Immature natural killer cell (primary cell): ENCODE results near the gene FA2H. TPM values are rescaled to one million over a fixed set of nuclear protein-coding genes. Genes with fewer than 3 reads are reported as not detected.

Experiments used
- DNase-seq, 3 donors: peaks; one replicate each; pipeline ENCODE4 v3.0.0; 2022; ENCODE audit warnings: mixed read lengths in 1 of 3
- H3K27ac Mint-ChIP-seq, 6 donors: one replicate each; pipeline ENCODE4 v1.8.0; 2020; ENCODE audit warnings: mixed read lengths in 6 of 6, mild to moderate bottlenecking in 5 of 6, inconsistent platforms in 4 of 6, moderate library complexity in 3 of 6
- H3K27me3 Mint-ChIP-seq, 3 donors: one replicate each; pipeline ENCODE4 v1.8.0; 2020 to 2021; ENCODE audit warnings: low read depth in 3 of 3, mild to moderate bottlenecking in 3 of 3, mixed read lengths in 3 of 3, moderate library complexity in 3 of 3, inconsistent platforms in 1 of 3
- H3K36me3 Mint-ChIP-seq, 3 donors: one replicate each; pipeline ENCODE4 v1.8.0; 2020; ENCODE audit warnings: mixed read lengths in 3 of 3, inconsistent platforms in 2 of 3, mild to moderate bottlenecking in 2 of 3
- H3K4me1 Mint-ChIP-seq, 2 donors: one replicate each; pipeline ENCODE4 v1.8.0; 2020; ENCODE audit warnings: inconsistent platforms in 2 of 2, mild to moderate bottlenecking in 2 of 2, mixed read lengths in 2 of 2, moderate library complexity in 1 of 2
- H3K4me3 Mint-ChIP-seq, 5 donors: one replicate each; pipeline ENCODE4 v1.8.0; 2020; ENCODE audit warnings: mild to moderate bottlenecking in 5 of 5, mixed read lengths in 5 of 5, inconsistent platforms in 3 of 5, moderate library complexity in 3 of 5
- H3K9me3 Mint-ChIP-seq, 6 donors: one replicate each; pipeline ENCODE4 v1.8.0; 2020; ENCODE audit warnings: mild to moderate bottlenecking in 6 of 6, mixed read lengths in 6 of 6, inconsistent platforms in 4 of 6, moderate library complexity in 3 of 6
- polyA plus RNA-seq, 3 donors: library from polyadenylated mRNA; unstranded; fragments of 300-500 nt; fragmentation: Illumina TruSeq; gene quantifications; one replicate each; pipeline ENCODE4 v1.2.3, GENCODE V29; 2021

The FA2H gene
- polyA plus RNA-seq, 3 donors from 2014 or later: not detected

GRCh38 chr16:74760007-74760767 lies 14.4 kb downstream of the FA2H start:
- Mint-ChIP-seq H3K4me3 (no peak overlapping the region), H3K9me3 (no peaks in the 10 kb centered on the region), H3K27me3 (peaks cover 7 to 13% (median 12%) of the 10 kb centered on the region in 3 donors), H3K4me1 (no peaks in the 10 kb centered on the region), H3K36me3 (no peaks in the 10 kb centered on the region), H3K27ac (no peak overlapping the region)
- no peak for DNase-seq

- no peak overlapping the region for H3K27ac Mint-ChIP-seq
- H3K36me3 Mint-ChIP-seq: no peaks in the 10 kb centered on the region
- peaks cover 9 to 15% (median 11%) of the 10 kb centered on the region in 3 donors for H3K27me3 Mint-ChIP-seq
- no peaks in the 10 kb centered on the region for H3K9me3 Mint-ChIP-seq
- H3K4me1 Mint-ChIP-seq: no peaks in the 10 kb centered on the region
- no peak for DNase-seq
- H3K4me3 Mint-ChIP-seq: no peak overlapping the region
Observed at GRCh38 chr16:74759564-74759963, 15.1 kb downstream of the FA2H start.

GRCh38 chr16:74758801-74759200 lies 15.8 kb downstream of the FA2H start:
- H3K4me3 Mint-ChIP-seq: no peak overlapping the region
- H3K27ac Mint-ChIP-seq: no peak overlapping the region
- peaks cover 9 to 16% (median 11%) of the 10 kb centered on the region in 3 donors for H3K27me3 Mint-ChIP-seq
- no peaks in the 10 kb centered on the region for H3K4me1 Mint-ChIP-seq
- no peaks in the 10 kb centered on the region for H3K36me3 Mint-ChIP-seq
- no peaks in the 10 kb centered on the region for H3K9me3 Mint-ChIP-seq
- no peak for DNase-seq

- Mint-ChIP-seq H3K27ac (no peak overlapping the region), H3K27me3 (peaks cover 8 to 16% (median 9%) of the 10 kb centered on the region in 3 donors), H3K9me3 (no peaks in the 10 kb centered on the region), H3K4me1 (no peaks in the 10 kb centered on the region), H3K36me3 (no peaks in the 10 kb centered on the region), H3K4me3 (no peak overlapping the region)
- no peak for DNase-seq
Observed at GRCh38 chr16:74757349-74757748, 17.3 kb downstream of the FA2H start.

- Mint-ChIP-seq H3K4me3 (no peak overlapping the region), H3K27ac (no peak overlapping the region), H3K27me3 (peaks cover 8 to 26% (median 9%) of the 10 kb centered on the region in 3 donors), H3K36me3 (no peaks in the 10 kb centered on the region), H3K4me1 (no peaks in the 10 kb centered on the region), H3K9me3 (no peaks in the 10 kb centered on the region)
- DNase-seq: no peak
Observed at GRCh38 chr16:74756203-74756602, 18.4 kb downstream of the FA2H start.

GRCh38 chr16:74753180-74753579 lies 21.4 kb downstream of the FA2H start:
- DNase-seq: no peak
- H3K36me3 Mint-ChIP-seq: no peaks in the 10 kb centered on the region
- no peaks in the 10 kb centered on the region for H3K9me3 Mint-ChIP-seq
- no peaks in the 10 kb centered on the region for H3K4me1 Mint-ChIP-seq
- no peak overlapping the region for H3K27ac Mint-ChIP-seq
- no peak overlapping the region for H3K4me3 Mint-ChIP-seq
- H3K27me3 Mint-ChIP-seq: peaks cover 2 to 22% (median 3%) of the 10 kb centered on the region in 3 donors

- no peak for DNase-seq
- H3K27me3 Mint-ChIP-seq: peaks cover 2 to 22% (median 3%) of the 10 kb centered on the region in 3 donors
- H3K4me1 Mint-ChIP-seq: no peaks in the 10 kb centered on the region
- H3K27ac Mint-ChIP-seq: no peak overlapping the region
- H3K4me3 Mint-ChIP-seq: no peak overlapping the region
- H3K9me3 Mint-ChIP-seq: no peaks in the 10 kb centered on the region
- H3K36me3 Mint-ChIP-seq: no peaks in the 10 kb centered on the region
Observed at GRCh38 chr16:74752756-74753155, 21.9 kb downstream of the FA2H start.

GRCh38 chr16:74752258-74752657 lies 22.4 kb downstream of the FA2H start:
- H3K9me3 Mint-ChIP-seq: no peaks in the 10 kb centered on the region
- H3K27ac Mint-ChIP-seq: no peak overlapping the region
- DNase-seq: no peak
- no peak overlapping the region for H3K4me3 Mint-ChIP-seq
- peaks cover 2 to 22% (median 3%) of the 10 kb centered on the region in 3 donors for H3K27me3 Mint-ChIP-seq
- H3K4me1 Mint-ChIP-seq: no peaks in the 10 kb centered on the region
- no peaks in the 10 kb centered on the region for H3K36me3 Mint-ChIP-seq

GRCh38 chr16:74751658-74752057 lies 23.0 kb downstream of the FA2H start:
- no peaks in the 10 kb centered on the region for H3K36me3 Mint-ChIP-seq
- no peaks in the 10 kb centered on the region for H3K9me3 Mint-ChIP-seq
- H3K27ac Mint-ChIP-seq: no peak overlapping the region
- H3K27me3 Mint-ChIP-seq: peaks cover 2 to 22% (median 3%) of the 10 kb centered on the region in 3 donors
- no peak overlapping the region for H3K4me3 Mint-ChIP-seq
- no peak for DNase-seq
- H3K4me1 Mint-ChIP-seq: no peaks in the 10 kb centered on the region

GRCh38 chr16:74749291-74750055 lies 25.1 kb downstream of the FA2H start:
- no peak for DNase-seq
- no peaks in the 10 kb centered on the region for H3K36me3 Mint-ChIP-seq
- H3K4me1 Mint-ChIP-seq: no peaks in the 10 kb centered on the region
- H3K4me3 Mint-ChIP-seq: no peak overlapping the region
- peaks cover 1 to 10% (median 2%) of the 10 kb centered on the region in 3 donors for H3K27me3 Mint-ChIP-seq
- no peaks in the 10 kb centered on the region for H3K9me3 Mint-ChIP-seq
- H3K27ac Mint-ChIP-seq: no peak overlapping the region

- H3K4me1 Mint-ChIP-seq: no peaks in the 10 kb centered on the region
- H3K4me3 Mint-ChIP-seq: no peak overlapping the region
- no peaks in the 10 kb centered on the region for H3K9me3 Mint-ChIP-seq
- no peak for DNase-seq
- H3K27ac Mint-ChIP-seq: no peak overlapping the region
- no peaks in the 10 kb centered on the region for H3K36me3 Mint-ChIP-seq
- peaks cover 1 to 10% (median 2%) of the 10 kb centered on the region in 3 donors for H3K27me3 Mint-ChIP-seq
Observed at GRCh38 chr16:74748616-74749026, 26.0 kb downstream of the FA2H start.

- Mint-ChIP-seq H3K36me3 (no peaks in the 10 kb centered on the region), H3K27me3 (peaks cover 1 to 10% (median 2%) of the 10 kb centered on the region in 3 donors), H3K4me3 (no peak overlapping the region), H3K27ac (no peak overlapping the region), H3K9me3 (no peaks in the 10 kb centered on the region), H3K4me1 (no peaks in the 10 kb centered on the region)
- no peak for DNase-seq
Observed at GRCh38 chr16:74747716-74748615, 26.7 kb downstream of the FA2H start.

GRCh38 chr16:74745926-74746325 lies 28.7 kb downstream of the FA2H start:
- Mint-ChIP-seq H3K27ac (no peak overlapping the region), H3K4me1 (no peaks in the 10 kb centered on the region), H3K36me3 (no peaks in the 10 kb centered on the region), H3K27me3 (peaks cover 0 to 2% (median 1%) of the 10 kb centered on the region in 3 donors), H3K9me3 (no peaks in the 10 kb centered on the region), H3K4me3 (no peak overlapping the region)
- no peak for DNase-seq
